ENCODE results near the gene GFI1B.

GFI1B gene

DNA sequence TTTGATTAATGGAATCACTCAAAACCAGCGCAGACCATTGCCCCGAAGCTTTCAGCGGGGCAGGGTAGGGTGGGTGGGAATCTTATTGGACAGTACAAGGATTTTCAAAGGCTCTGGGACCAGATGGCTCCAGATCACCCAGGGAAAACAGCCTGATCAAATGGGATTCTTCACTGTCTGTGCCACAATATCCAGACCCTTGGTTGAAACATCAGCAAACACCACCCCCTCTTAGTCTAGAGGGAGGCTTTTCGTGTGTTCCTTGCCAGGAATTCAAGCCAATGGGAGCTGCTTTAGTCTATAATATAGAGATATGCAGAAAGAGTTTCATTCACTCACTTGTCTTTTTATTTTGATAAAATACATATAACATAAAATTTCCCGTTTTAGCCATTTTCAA is 1.7 kb downstream of the GFI1B start:
- FAIRE-seq (no peak), DNase-seq (ENCODE audit: insufficient read length, low spot score) (no peak)
- no peak for TF ChIP-seq POU2F2 (IDR thresholded peaks at IDR 0.05; ENCODE audit: low read depth, low read length)
- TF ChIP-seq POLR2A (IDR thresholded peaks at IDR 0.05; ENCODE audit: low read depth, low read length) = no peak
- TF ChIP-seq POLR2AphosphoS5 (IDR thresholded peaks at IDR 0.05; ENCODE audit: low read depth, low read length) = no peak
- TF ChIP-seq SPI1 (IDR thresholded peaks at IDR 0.05; ENCODE audit: low read depth, low read length) = no peak
- TF ChIP-seq TAF1 (IDR thresholded peaks at IDR 0.05; ENCODE audit: low read depth, low read length) = no peak
- no peak for TF ChIP-seq PAX5 (IDR thresholded peaks at IDR 0.05; ENCODE audit: insufficient read depth, low read length, severe bottlenecking)

DNA sequence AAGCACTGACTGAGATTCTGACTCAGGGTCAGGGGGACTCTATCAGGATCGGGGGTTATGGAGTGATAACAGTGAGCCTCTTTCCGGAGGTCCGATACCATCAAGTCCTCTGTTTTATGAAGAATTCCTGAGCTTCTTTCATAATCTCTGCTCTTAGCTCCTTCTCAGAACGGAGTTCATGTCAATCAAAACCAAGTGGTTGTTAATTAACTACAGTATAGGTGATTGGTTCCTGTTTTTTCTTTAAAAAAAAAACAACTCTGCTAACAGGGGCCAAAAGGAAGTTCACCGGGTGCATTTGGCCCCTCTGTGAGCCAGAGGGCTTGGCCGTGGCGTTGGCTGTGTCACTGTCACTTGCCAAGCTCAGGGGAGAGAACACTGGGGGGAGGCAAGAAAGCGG is 4.0 kb downstream of the GFI1B start:
- FAIRE-seq (no peak), DNase-seq (ENCODE audit: insufficient read length, low spot score) (no peak)
- TF ChIP-seq PAX5 (IDR thresholded peaks at IDR 0.05; ENCODE audit: insufficient read depth, low read length, severe bottlenecking) (no peak), POLR2AphosphoS5 (IDR thresholded peaks at IDR 0.05; ENCODE audit: low read depth, low read length) (no peak), SPI1 (IDR thresholded peaks at IDR 0.05; ENCODE audit: low read depth, low read length) (no peak), POU2F2 (IDR thresholded peaks at IDR 0.05; ENCODE audit: low read depth, low read length) (no peak), TAF1 (IDR thresholded peaks at IDR 0.05; ENCODE audit: low read depth, low read length) (no peak), POLR2A (IDR thresholded peaks at IDR 0.05; ENCODE audit: low read depth, low read length) (no peak)

DNA sequence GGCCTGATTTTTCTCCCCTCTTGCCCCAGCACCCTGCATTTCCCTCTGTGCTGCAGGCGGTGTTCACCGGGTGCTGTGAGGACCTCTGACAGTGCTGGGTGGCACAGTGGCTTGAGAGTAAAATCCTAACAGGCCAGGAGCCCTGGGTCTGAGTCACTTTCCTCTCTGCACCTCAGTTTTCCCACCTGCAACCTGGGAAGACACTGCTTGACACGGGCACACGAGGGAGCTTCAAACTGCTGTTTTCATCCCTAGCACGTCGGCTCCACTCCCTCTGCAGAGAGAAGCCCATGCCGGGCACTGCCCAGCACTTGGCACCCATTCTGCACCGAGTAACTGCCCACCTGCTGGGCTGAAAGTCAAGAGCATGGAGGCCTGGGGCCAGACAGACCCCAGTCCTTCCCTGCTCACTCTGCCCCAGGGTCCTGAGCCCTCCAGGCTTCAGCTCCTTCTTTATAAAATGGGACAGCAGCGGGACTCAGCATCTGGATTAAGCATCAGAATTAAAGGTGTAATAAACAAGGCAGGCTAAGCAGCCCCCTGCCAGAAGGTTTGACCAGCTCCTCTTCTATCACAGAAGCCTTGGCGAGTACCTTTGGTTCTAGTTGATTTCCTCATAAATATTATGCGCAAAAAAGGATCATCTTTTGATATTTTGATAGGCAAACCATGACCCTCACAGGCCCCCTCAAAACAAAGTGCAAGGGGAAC is 5.2 kb downstream of the GFI1B start:
- TF ChIP-seq TAF1 (IDR thresholded peaks at IDR 0.05; ENCODE audit: low read depth, low read length) (no peak), POU2F2 (IDR thresholded peaks at IDR 0.05; ENCODE audit: low read depth, low read length) (no peak), SPI1 (IDR thresholded peaks at IDR 0.05; ENCODE audit: low read depth, low read length) (no peak), PAX5 (IDR thresholded peaks at IDR 0.05; ENCODE audit: insufficient read depth, low read length, severe bottlenecking) (no peak), POLR2A (IDR thresholded peaks at IDR 0.05; ENCODE audit: low read depth, low read length) (no peak), POLR2AphosphoS5 (IDR thresholded peaks at IDR 0.05; ENCODE audit: low read depth, low read length) (no peak)
- FAIRE-seq (no peak), DNase-seq (ENCODE audit: insufficient read length, low spot score) (no peak)

DNA sequence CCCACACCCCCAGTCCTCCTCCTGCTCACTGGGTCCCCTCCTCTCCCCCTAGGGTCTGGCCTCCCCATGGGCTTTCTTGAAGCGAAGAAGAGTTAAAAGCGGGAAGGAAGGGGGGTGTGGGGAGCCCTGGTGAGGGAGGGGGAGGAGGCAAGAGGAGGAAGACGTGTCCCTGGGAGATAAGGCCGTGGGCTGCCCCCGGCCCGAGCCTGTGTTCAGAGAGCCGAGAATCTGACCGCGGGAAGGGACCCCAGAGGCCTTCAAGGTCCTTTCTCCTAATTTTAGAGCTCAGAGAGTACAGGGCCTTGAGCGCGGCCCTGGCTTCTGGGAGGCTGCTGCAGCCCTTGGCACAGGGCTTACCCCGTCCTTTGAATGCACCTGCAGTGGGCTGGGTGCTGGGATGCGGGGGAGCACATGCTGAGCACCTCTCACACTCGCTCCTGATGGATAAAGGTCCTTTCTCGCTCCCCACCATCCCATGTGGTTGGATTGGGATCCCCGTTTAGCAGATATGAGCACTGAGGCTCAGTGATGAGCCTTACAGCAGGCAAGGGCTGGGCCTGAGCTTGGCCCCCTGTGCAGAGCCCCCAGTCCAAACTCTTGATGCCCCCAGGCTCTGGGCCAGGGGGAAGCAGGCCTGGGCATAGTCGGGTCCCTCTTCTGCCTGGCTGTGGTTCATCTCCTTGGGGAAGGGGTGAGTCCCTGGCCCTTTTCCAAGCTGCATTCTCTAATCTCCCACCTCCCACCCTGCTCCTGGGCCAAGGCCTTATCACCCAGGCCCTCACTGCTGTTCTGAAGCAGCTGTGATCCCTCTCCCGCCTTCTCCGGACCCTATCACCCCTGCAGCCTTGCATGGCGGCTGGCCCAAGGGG is 5.9 kb downstream of the GFI1B start:
- no peak for DNase-seq (ENCODE audit: insufficient read length, low spot score)
- FAIRE-seq = no peak
- TF ChIP-seq SPI1 (IDR thresholded peaks at IDR 0.05; ENCODE audit: low read depth, low read length) = no peak

DNA sequence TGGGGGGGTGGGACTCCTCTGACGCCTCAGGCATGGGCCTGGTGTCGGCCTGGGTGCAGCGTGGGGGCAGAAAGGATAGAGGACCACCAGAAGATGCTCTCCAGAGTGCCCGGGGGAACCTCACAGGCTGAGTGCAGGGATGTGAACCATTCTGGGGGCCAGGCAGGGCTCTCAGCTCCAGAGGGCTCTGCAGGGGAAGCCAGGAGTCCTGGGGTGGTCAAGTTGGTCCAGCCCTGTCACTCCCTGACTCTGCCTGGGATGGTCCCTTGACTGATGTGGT is 6.5 kb downstream of the GFI1B start:
- DNase-seq (ENCODE audit: insufficient read length, low spot score) (no peak), FAIRE-seq (no peak)
- TF ChIP-seq TAF1 (IDR thresholded peaks at IDR 0.05; ENCODE audit: low read depth, low read length) (no peak), PAX5 (IDR thresholded peaks at IDR 0.05; ENCODE audit: insufficient read depth, low read length, severe bottlenecking) (no peak), SPI1 (IDR thresholded peaks at IDR 0.05; ENCODE audit: low read depth, low read length) (no peak), POLR2AphosphoS5 (IDR thresholded peaks at IDR 0.05; ENCODE audit: low read depth, low read length) (no peak), POU2F2 (IDR thresholded peaks at IDR 0.05; ENCODE audit: low read depth, low read length) (no peak)

DNA sequence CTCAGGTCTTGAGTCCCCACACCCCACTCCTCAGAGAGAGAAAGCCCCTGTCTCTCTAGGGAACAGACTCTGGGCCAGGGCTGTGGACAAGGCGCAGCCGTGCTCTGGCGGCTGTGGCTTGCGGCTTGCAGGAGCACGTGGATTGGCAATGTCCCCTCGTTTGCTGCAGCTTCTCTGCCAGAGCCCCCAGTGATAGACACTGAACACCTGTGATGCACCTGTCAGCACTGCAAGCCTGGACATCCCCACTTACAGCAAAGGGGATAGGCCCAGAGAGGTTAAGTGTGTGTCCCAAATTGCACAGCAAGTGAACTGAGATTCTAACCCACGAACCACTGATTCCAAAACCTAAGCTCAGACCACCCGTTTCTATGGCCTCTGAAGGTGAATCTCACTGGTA is 7.0 kb downstream of the GFI1B start:
- no peak for FAIRE-seq
- TF ChIP-seq POLR2AphosphoS5 (IDR thresholded peaks at IDR 0.05; ENCODE audit: low read depth, low read length) (no peak), PAX5 (IDR thresholded peaks at IDR 0.05; ENCODE audit: insufficient read depth, low read length, severe bottlenecking) (no peak), POLR2A (IDR thresholded peaks at IDR 0.05; ENCODE audit: low read depth, low read length) (no peak), SPI1 (IDR thresholded peaks at IDR 0.05; ENCODE audit: low read depth, low read length) (no peak), POU2F2 (IDR thresholded peaks at IDR 0.05; ENCODE audit: low read depth, low read length) (no peak), TAF1 (IDR thresholded peaks at IDR 0.05; ENCODE audit: low read depth, low read length) (no peak)
- no peak for DNase-seq (ENCODE audit: insufficient read length, low spot score)

DNA sequence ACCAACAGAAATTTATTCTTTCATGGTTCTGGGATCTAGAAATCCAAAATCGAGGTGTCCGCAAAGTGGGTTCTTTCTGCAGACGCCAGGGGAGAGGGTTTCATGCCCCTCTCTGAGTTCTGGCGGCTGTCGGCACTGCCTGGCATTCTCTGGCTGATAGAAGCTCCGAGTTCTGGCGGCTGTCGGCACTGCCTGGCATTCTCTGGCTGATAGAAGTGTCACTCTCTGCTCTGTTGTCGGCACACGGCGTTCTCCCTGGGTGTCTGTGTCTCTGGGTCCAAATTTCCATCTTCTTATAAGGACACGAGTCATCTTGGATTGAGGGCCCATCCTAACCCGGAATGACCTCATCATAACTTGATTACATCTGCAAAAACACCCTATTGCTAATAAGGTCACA is 7.6 kb downstream of the GFI1B start:
- DNase-seq (ENCODE audit: insufficient read length, low spot score) = no peak
- no peak for FAIRE-seq
- TF ChIP-seq SPI1 (IDR thresholded peaks at IDR 0.05; ENCODE audit: low read depth, low read length) (no peak), POU2F2 (IDR thresholded peaks at IDR 0.05; ENCODE audit: low read depth, low read length) (no peak), POLR2A (IDR thresholded peaks at IDR 0.05; ENCODE audit: low read depth, low read length) (no peak), PAX5 (IDR thresholded peaks at IDR 0.05; ENCODE audit: insufficient read depth, low read length, severe bottlenecking) (no peak), POLR2AphosphoS5 (IDR thresholded peaks at IDR 0.05; ENCODE audit: low read depth, low read length) (no peak)

DNA sequence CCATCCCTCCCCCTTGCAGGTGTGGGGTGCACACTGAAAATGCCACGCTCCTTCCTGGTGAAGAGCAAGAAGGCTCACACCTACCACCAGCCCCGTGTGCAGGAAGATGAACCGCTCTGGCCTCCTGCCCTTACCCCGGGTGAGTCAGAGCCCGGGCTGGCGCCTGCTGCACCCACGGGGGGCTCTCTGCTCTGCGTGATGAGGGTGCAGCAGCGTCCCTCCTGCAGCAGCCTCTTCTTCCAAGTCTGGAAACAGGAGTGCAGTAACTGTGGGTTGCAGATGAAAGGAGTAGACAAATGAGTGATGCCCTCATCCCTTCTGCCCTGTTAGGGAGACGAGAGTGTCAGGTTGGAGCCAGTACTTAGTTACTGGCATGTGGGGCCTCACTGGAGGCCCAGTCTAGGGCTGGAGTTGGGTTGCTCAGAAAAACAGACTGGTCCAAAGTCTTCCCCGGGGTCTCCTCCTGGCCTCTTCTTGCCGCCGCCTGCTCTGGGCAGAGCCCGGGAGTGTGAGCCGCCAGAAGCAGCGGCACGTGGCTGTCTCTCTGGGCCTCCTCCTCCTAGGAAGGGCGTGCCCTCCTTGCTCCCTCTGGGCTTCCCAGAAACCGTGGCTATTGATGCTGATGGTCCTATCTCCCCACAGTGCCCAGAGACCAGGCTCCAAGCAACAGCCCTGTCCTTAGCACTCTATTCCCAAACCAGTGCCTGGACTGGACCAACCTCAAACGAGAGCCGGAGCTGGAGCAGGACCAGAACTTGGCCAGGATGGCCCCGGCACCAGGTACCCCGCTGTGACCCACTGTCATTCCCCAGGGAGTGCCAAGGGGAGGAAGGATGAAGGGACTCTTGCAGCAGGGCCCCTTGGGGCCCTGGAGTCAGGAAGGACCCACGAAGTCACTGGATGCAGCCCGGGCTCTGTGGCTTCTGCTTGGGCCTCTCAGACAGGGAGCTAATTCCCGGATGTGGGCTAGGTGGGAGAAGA is 8.4 kb downstream of the GFI1B start:
- TF ChIP-seq PAX5 (IDR thresholded peaks at IDR 0.05; ENCODE audit: insufficient read depth, low read length, severe bottlenecking) (no peak), TAF1 (IDR thresholded peaks at IDR 0.05; ENCODE audit: low read depth, low read length) (no peak), POU2F2 (IDR thresholded peaks at IDR 0.05; ENCODE audit: low read depth, low read length) (no peak), SPI1 (IDR thresholded peaks at IDR 0.05; ENCODE audit: low read depth, low read length) (no peak), POLR2AphosphoS5 (IDR thresholded peaks at IDR 0.05; ENCODE audit: low read depth, low read length) (no peak), POLR2A (IDR thresholded peaks at IDR 0.05; ENCODE audit: low read depth, low read length) (no peak)
- no peak for DNase-seq (ENCODE audit: insufficient read length, low spot score)
- no peak for FAIRE-seq
